Measurements from ENCODE around the gene BSN. TPM values are rescaled to one million over a fixed set of nuclear protein-coding genes. Genes with fewer than 3 reads are reported as not detected.
"Not testable (repeated sequence)": the region's sequence is repeated elsewhere in the genome, so short reads cannot be mapped to it uniquely, and the experiment has no call there.

Gene BSN
- total RNA-seq, 1 donor from 2014 or later, result not detected

- no peaks in the 10 kb centered on the region for H3K27me3 ChIP-seq (ENCODE audit: control insufficient read depth, insufficient read depth, low read length)
- FAIRE-seq (no peak), DNase-seq (ENCODE audit: low read depth) (peak; percentile 72)
- TF ChIP-seq CTCF (IDR thresholded peaks at IDR 0.05; ENCODE audit: insufficient read depth, low read length, severe bottlenecking), result peak; percentile 51
- H3K36me3 ChIP-seq (ENCODE audit: control insufficient read depth, insufficient read depth, low read length), result no peaks in the 10 kb centered on the region
- peak within 1 kb of the TSS; percentile 95 for H3K4me3 ChIP-seq (ENCODE audit: low read depth, low read length)
Observed at GRCh38 chr3:49689046-49689907, 135.0 kb downstream of the BSN start, which contains the start of the genes MST1 and RNF123. Gene MST1 (minus strand): TSS chr3:49689474. CDS start chr3:49688691, 783 bp downstream. Gene RNF123 (plus strand): TSS chr3:49689557. CDS start chr3:49691166, 1,609 bp downstream.

- DNase-seq (ENCODE audit: low read depth); H3K27me3 ChIP-seq (ENCODE audit: control insufficient read depth, insufficient read depth, low read length); H3K36me3 ChIP-seq (ENCODE audit: control insufficient read depth, insufficient read depth, low read length); FAIRE-seq: not testable (repeated sequence)
- peak overlapping the region; percentile 95 for H3K4me3 ChIP-seq (ENCODE audit: low read depth, low read length)
Observed at GRCh38 chr3:49689908-49690624, 135.8 kb downstream of the BSN start.

- not testable (repeated sequence) for DNase-seq (ENCODE audit: low read depth); H3K4me3 ChIP-seq (ENCODE audit: low read depth, low read length); H3K27me3 ChIP-seq (ENCODE audit: control insufficient read depth, insufficient read depth, low read length); H3K36me3 ChIP-seq (ENCODE audit: control insufficient read depth, insufficient read depth, low read length); FAIRE-seq
Observed at GRCh38 chr3:49690856-49691255, 136.6 kb downstream of the BSN start.

- DNase-seq (ENCODE audit: low read depth); H3K36me3 ChIP-seq (ENCODE audit: control insufficient read depth, insufficient read depth, low read length); FAIRE-seq; H3K27me3 ChIP-seq (ENCODE audit: control insufficient read depth, insufficient read depth, low read length); H3K4me3 ChIP-seq (ENCODE audit: low read depth, low read length): not testable (repeated sequence)
Observed at GRCh38 chr3:49691481-49691880, 137.2 kb downstream of the BSN start.

- not testable (repeated sequence) for H3K4me3 ChIP-seq (ENCODE audit: low read depth, low read length); H3K36me3 ChIP-seq (ENCODE audit: control insufficient read depth, insufficient read depth, low read length); FAIRE-seq; H3K27me3 ChIP-seq (ENCODE audit: control insufficient read depth, insufficient read depth, low read length); DNase-seq (ENCODE audit: low read depth)
Observed at GRCh38 chr3:49694409-49695070, 140.3 kb downstream of the BSN start.

GRCh38 chr3:49695350-49696015 lies 141.2 kb downstream of the BSN start:
- peaks cover 10% of the 10 kb centered on the region for H3K36me3 ChIP-seq (ENCODE audit: control insufficient read depth, insufficient read depth, low read length)
- DNase-seq (ENCODE audit: low read depth); H3K27me3 ChIP-seq (ENCODE audit: control insufficient read depth, insufficient read depth, low read length); H3K4me3 ChIP-seq (ENCODE audit: low read depth, low read length): not testable (repeated sequence)
- FAIRE-seq, result peak; percentile 50

GRCh38 chr3:49699281-49699979 lies 145.2 kb downstream of the BSN start:
- H3K36me3 ChIP-seq (ENCODE audit: control insufficient read depth, insufficient read depth, low read length), result peaks cover 28% of the 10 kb centered on the region

More at GRCh38 chr3:49699281-49699979, 145.2 kb downstream of the BSN start:
- Histone ChIP-seq H3K4me3 (ENCODE audit: low read depth, low read length) (no peak overlapping the region), H3K27me3 (ENCODE audit: control insufficient read depth, insufficient read depth, low read length) (no peaks in the 10 kb centered on the region)
- DNase-seq (ENCODE audit: low read depth) (no peak), FAIRE-seq (no peak)
- no peak for TF ChIP-seq CTCF (IDR thresholded peaks at IDR 0.05; ENCODE audit: insufficient read depth, low read length, severe bottlenecking)
